K562 (cell line): Measurements from ENCODE around the gene MTA1. TPM values are rescaled to one million over a fixed set of nuclear protein-coding genes. Genes with fewer than 3 reads are reported as not detected.

Source experiments
- ARID3B ChIP-seq: fragments of 250-450 bp; sonication (Bioruptor Pico); IDR thresholded peaks from 2 replicates; pipeline ENCODE4 v1.4.0; 2020; ENCODE audit warnings: borderline replicate concordance
- CEBPG ChIP-seq, 3 experiments: fragments of 200-800 bp in 1 of 3; sonication (Bioruptor generic) in 1 of 3; sonication (generic) in 1 of 3; formaldehyde crosslinking in 1 of 3; IDR thresholded peaks in 2 of 3; conservative IDR thresholded peaks in 1 of 3; 2 replicates each; pipeline versions ENCODE4 v1.6.1 to v1.8.0; 2016 to 2022; ENCODE audit warnings: missing compliant biosample characterization in 2 of 3, missing genetic modification characterization in 2 of 3, mild to moderate bottlenecking in 1 of 3, missing genetic modification reagents in 1 of 3
- CXXC5 ChIP-seq: fragments of 250-450 bp; sonication (Bioruptor Pico); IDR thresholded peaks from 2 replicates; pipeline ENCODE4 v1.8.0; 2022; ENCODE audit warnings: inconsistent platforms, mild to moderate bottlenecking, moderate library complexity
- FOXA3 ChIP-seq, 2 experiments: fragments of 450-650 bp in 1 of 2; sonication (generic) in 1 of 2; formaldehyde crosslinking; IDR thresholded peaks in 1 of 2; conservative IDR thresholded peaks in 1 of 2; 2 replicates each; pipeline versions ENCODE4 v1.4.0 to v1.8.0; 2020 to 2022; ENCODE audit warnings: mild to moderate bottlenecking in 2 of 2, missing genetic modification reagents in 1 of 2
- IRF9 ChIP-seq: fragments of 450-650 bp; IDR thresholded peaks from 2 replicates; pipeline ENCODE4 v1.6.1; 2016; ENCODE audit warnings: missing biosample characterization, missing genetic modification characterization
- MGA ChIP-seq: fragments of 450-650 bp; IDR thresholded peaks from 2 replicates; pipeline ENCODE4 v1.6.1; 2016; ENCODE audit warnings: mild to moderate bottlenecking, moderate library complexity
- NFXL1 ChIP-seq: fragments of 450-650 bp; formaldehyde crosslinking; IDR thresholded peaks from 2 replicates; pipeline ENCODE4 v1.4.0; 2021; ENCODE audit warnings: mild to moderate bottlenecking
- PHF8 ChIP-seq: fragments of 200-600 bp; sonication (generic); IDR thresholded peaks from 2 replicates; pipeline ENCODE4 v1.6.1; 2012; ENCODE audit warnings: mixed run types, mild to moderate bottlenecking, inconsistent platforms, low read length, moderate library complexity, borderline replicate concordance
- PTBP1 ChIP-seq: fragments of 200-400 bp; formaldehyde crosslinking; IDR thresholded peaks from 2 replicates; pipeline ENCODE4 v1.6.1; 2017; ENCODE audit warnings: low read depth, low read length
- SIN3B ChIP-seq: fragments of 450-650 bp; IDR thresholded peaks from 2 replicates; pipeline ENCODE4 v1.6.1; 2017; ENCODE audit warnings: low read depth, mild to moderate bottlenecking, moderate library complexity
- SPI1 ChIP-seq: IDR thresholded peaks from 2 replicates; pipeline ENCODE4 v1.6.1; 2011; ENCODE audit warnings: low read depth, low read length, control low read depth, borderline replicate concordance
- TAF15 ChIP-seq: fragments of 200-400 bp; formaldehyde crosslinking; IDR thresholded peaks from 2 replicates; pipeline ENCODE4 v1.6.1; 2017; ENCODE audit warnings: mild to moderate bottlenecking, low read depth, low read length, moderate library complexity
- polyA plus RNA-seq, 8 experiments: library from polyadenylated mRNA; depleted of rRNA in 4 of 8; stranded (reverse) in 5 of 8; unstranded in 3 of 8; fragments of >200 nt; fragmentation: Nextera tagmentation in 2 of 8; fragmentation: Illumina TruSeq in 1 of 8; extraction: Ambion mirVana in 2 of 8; extraction: Trizol in 1 of 8; gene quantifications; 2 replicates each; pipeline versions ENCODE4 v1.2.1 to v1.2.3, GENCODE V29; 2011 to 2014; ENCODE audit warnings: inconsistent platforms in 1 of 8, missing spikeins in 1 of 8
- total RNA-seq, 7 experiments: library from RNA; depleted of rRNA in 6 of 7; stranded (reverse); fragments of >200 nt in 6 of 7; fragmentation: Illumina TruSeq in 2 of 7; extraction: Trizol in 2 of 7; gene quantifications; 2 replicates each; pipeline versions ENCODE4 v1.2.1 to v1.2.3, GENCODE V29; 2011 to 2021; ENCODE audit warnings: low replicate concordance in 1 of 7

The MTA1 gene
- total and polyA plus RNA-seq, 9 of the 15 experiments (the other 6 are each of a cell fraction or from before 2014, with no cell fraction given) = 0.13 to 118 (median 32.3) TPM

GRCh38 chr14:105398726-105399465 lies 20.7 kb upstream of the MTA1 start (continued):
- TF ChIP-seq MGA (peak; percentile 89), CXXC5 (no peak), FOXA3 (CRISPR knock-in tag; conservative IDR thresholded peaks at IDR 0.05 in 1 of 2, IDR thresholded peaks at IDR 0.05 in 1 of 2) (no peak), PHF8 (peak; percentile 9; the same call in 1 of the 2 replicates), PTBP1 (no peak), NFXL1 (CRISPR knock-in tag) (no peak), SPI1 (no peak), IRF9 (no peak), CEBPG (CRISPR knock-in tag; IDR thresholded peaks at IDR 0.05) (no peak), CEBPG (tag; conservative IDR thresholded peaks at IDR 0.05 in 1 of 2, IDR thresholded peaks at IDR 0.05 in 1 of 2) (no peak), ARID3B (CRISPR knock-in tag) (no peak), TAF15 (no peak), SIN3B (no peak)
